C4-2B (cell line): Measurements from ENCODE around the gene MRPL37.
"Not testable (repeated sequence)": the region's sequence is repeated elsewhere in the genome, so short reads cannot be mapped to it uniquely, and the experiment has no call there.

Experiments used
- H3K27ac ChIP-seq: fragments of 450-650 bp; 2 replicates; pipeline ENCODE4 v1.5.1; 2017
- CTCF ChIP-seq: fragments of 450-650 bp; conservative IDR thresholded peaks from 2 replicates; pipeline ENCODE4 v1.5.1; 2017; ENCODE audit warnings: mild to moderate bottlenecking
- ZFX ChIP-seq: fragments of 450-650 bp; IDR thresholded peaks from 2 replicates; pipeline ENCODE4 v1.6.1; 2017

The MRPL37 gene

GRCh38 chr1:54227891-54228310 is 27.9 kb downstream of the MRPL37 start:
- H3K27ac ChIP-seq, result no peak overlapping the region
- TF ChIP-seq ZFX (no peak), CTCF (no peak)

- TF ChIP-seq ZFX, result no peak
- H3K27ac ChIP-seq, result peak overlapping the region; percentile 12
Observed at GRCh38 chr1:54228638-54229079, 28.7 kb downstream of the MRPL37 start.

GRCh38 chr1:54229281-54229891 is 29.4 kb downstream of the MRPL37 start:
- H3K27ac ChIP-seq, result peak overlapping the region; percentile 12
- TF ChIP-seq ZFX (no peak), CTCF (no peak)

- H3K27ac ChIP-seq, result no peak overlapping the region
- TF ChIP-seq CTCF, result no peak
- no peak for TF ChIP-seq ZFX
Observed at GRCh38 chr1:54230507-54231339, 30.8 kb downstream of the MRPL37 start.

GRCh38 chr1:54233196-54233595 is 33.2 kb downstream of the MRPL37 start:
- not testable (repeated sequence) for H3K27ac ChIP-seq

- no peak overlapping the region for H3K27ac ChIP-seq
- TF ChIP-seq ZFX (no peak), CTCF (no peak)
Observed at GRCh38 chr1:54234284-54234683, 34.3 kb downstream of the MRPL37 start.

GRCh38 chr1:54237586-54237985 is 37.6 kb downstream of the MRPL37 start:
- TF ChIP-seq ZFX, result no peak
- no peak for TF ChIP-seq CTCF
- no peak overlapping the region for H3K27ac ChIP-seq

GRCh38 chr1:54238353-54239034 is 38.5 kb downstream of the MRPL37 start:
- TF ChIP-seq CTCF (no peak), ZFX (no peak)
- H3K27ac ChIP-seq, result no peak overlapping the region
